RWPE2 (cell line): Measurements from ENCODE around the gene RASGEF1C.

Experiments
- ATAC-seq: fragments of 200-7000 bp; cut with Tn5 transposase; 3 replicates; pipeline ENCODE4 v1.9.1; 2021; ENCODE audit warnings: low read depth
- DNase-seq: peaks from one replicate; pipeline ENCODE4 v3.0.0-alpha.2; 2020; ENCODE audit warnings: low spot score
- H3K27ac ChIP-seq: fragments of 450-650 bp; 2 replicates; pipeline ENCODE4 v1.5.1; 2017; ENCODE audit warnings: mild to moderate bottlenecking; ENCODE audit not compliant: poor library complexity, severe bottlenecking
- H3K27me3 ChIP-seq: fragments of 250-450 bp; sonication (Bioruptor Pico); 2 replicates; pipeline ENCODE4 v1.5.1; 2021; ENCODE audit warnings: mild to moderate bottlenecking, moderate library complexity; ENCODE audit not compliant: insufficient read depth, poor library complexity, severe bottlenecking
- H3K36me3 ChIP-seq: fragments of 250-450 bp; sonication (Bioruptor Pico); 2 replicates; pipeline ENCODE4 v1.5.1; 2020; ENCODE audit warnings: low read depth, mild to moderate bottlenecking, moderate library complexity
- H3K4me1 ChIP-seq: fragments of 250-450 bp; sonication (Bioruptor Pico); 2 replicates; pipeline ENCODE4 v1.5.1; 2021; ENCODE audit warnings: mild to moderate bottlenecking, moderate library complexity; ENCODE audit not compliant: insufficient read depth, poor library complexity, severe bottlenecking
- H3K4me3 ChIP-seq: fragments of 250-450 bp; sonication (Bioruptor Pico); 2 replicates; pipeline ENCODE4 v1.5.1; 2021; ENCODE audit warnings: mild to moderate bottlenecking, moderate library complexity; ENCODE audit not compliant: severe bottlenecking
- H3K9me3 ChIP-seq: fragments of 250-450 bp; sonication (Bioruptor Pico); 2 replicates; pipeline ENCODE4 v1.5.1; 2021; ENCODE audit warnings: mild to moderate bottlenecking, moderate library complexity; ENCODE audit not compliant: severe bottlenecking
- CTCF ChIP-seq: fragments of 450-650 bp; IDR thresholded peaks from one replicate; pipeline ENCODE4 v1.5.1; 2017; ENCODE audit warnings: mild to moderate bottlenecking, moderate library complexity; ENCODE audit not compliant: poor library complexity, severe bottlenecking

Gene RASGEF1C

GRCh38 chr5:180118391-180118791, 90.6 kb downstream of the RASGEF1C start:
- TF ChIP-seq CTCF, result no peak
- Histone ChIP-seq H3K9me3 (no peaks in the 10 kb centered on the region), H3K4me1 (no peaks in the 10 kb centered on the region), H3K36me3 (no peaks in the 10 kb centered on the region), H3K27me3 (peaks cover 7% of the 10 kb centered on the region), H3K4me3 (no peak overlapping the region), H3K27ac (no peak overlapping the region)
- no peak for ATAC-seq
- DNase-seq, result no peak

GRCh38 chr5:180117000-180117725, 91.8 kb downstream of the RASGEF1C start:
- Histone ChIP-seq H3K27ac (no peak overlapping the region), H3K4me3 (no peak overlapping the region), H3K36me3 (no peaks in the 10 kb centered on the region), H3K27me3 (no peaks in the 10 kb centered on the region), H3K4me1 (no peaks in the 10 kb centered on the region), H3K9me3 (no peaks in the 10 kb centered on the region)
- DNase-seq, result no peak
- peak; percentile 68 for TF ChIP-seq CTCF
- ATAC-seq, result peak; percentile 73

- ATAC-seq (0 out of 3 replicates have a peak, but pooled peaks have one; percentile 4), DNase-seq (peak; percentile 66)
- no peak overlapping the region for H3K27ac ChIP-seq
- TF ChIP-seq CTCF, result no peak
- no peaks in the 10 kb centered on the region for H3K9me3 ChIP-seq
- H3K4me3 ChIP-seq, result no peak overlapping the region
- no peaks in the 10 kb centered on the region for H3K27me3 ChIP-seq
- H3K36me3 ChIP-seq, result no peaks in the 10 kb centered on the region
- H3K4me1 ChIP-seq, result no peaks in the 10 kb centered on the region
Observed at GRCh38 chr5:180116077-180116999, 92.7 kb downstream of the RASGEF1C start.

GRCh38 chr5:180115326-180116076, 93.5 kb downstream of the RASGEF1C start:
- no peak for ATAC-seq

More at GRCh38 chr5:180115326-180116076, 93.5 kb downstream of the RASGEF1C start:
- no peaks in the 10 kb centered on the region for H3K36me3 ChIP-seq
- H3K4me3 ChIP-seq, result no peak overlapping the region
- no peaks in the 10 kb centered on the region for H3K27me3 ChIP-seq
- no peak overlapping the region for H3K27ac ChIP-seq
- TF ChIP-seq CTCF, result no peak
- no peaks in the 10 kb centered on the region for H3K9me3 ChIP-seq
- H3K4me1 ChIP-seq, result no peaks in the 10 kb centered on the region
- DNase-seq, result no peak
